Caco-2 (cell line): Measurements from ENCODE around the gene UGT8. TPM values are rescaled to one million over a fixed set of nuclear protein-coding genes. Genes with fewer than 3 reads are reported as not detected.

Experiments
- BruUV-seq: library from RNA; stranded (reverse); fragments of 400-500 nt; replicated peaks from 2 replicates; lab custom pipeline; 2021; lab: Mats Ljungman, UMichigan
- CTCF ChIA-PET: fragments of 300-600 bp; sonication (Branson Sonifier 250); formaldehyde crosslinking; loops from one replicate; lab custom pipeline; 2022; ENCODE audit warnings: antibody characterized with exemption; lab: Charles Lee
- POLR2A ChIA-PET: fragments of 300-600 bp; sonication (Branson Sonifier 250); formaldehyde crosslinking; loops from one replicate; lab custom pipeline; 2022; ENCODE audit warnings: antibody characterized with exemption; lab: Charles Lee
- DNase-seq, 2 experiments: peaks; one replicate each; pipeline versions ENCODE4 v3.0.0 to v3.0.0-alpha.2; 2020 to 2022
- H3K27me3 ChIP-seq: replicated peaks from 2 replicates; pipeline ENCODE4 v1.6.0; 2011; ENCODE audit warnings: low read length; ENCODE audit not compliant: control insufficient read depth, insufficient read depth
- H3K36me3 ChIP-seq: 2 replicates; pipeline ENCODE4 v1.5.1; 2011; ENCODE audit warnings: low read length; ENCODE audit not compliant: control insufficient read depth, insufficient read depth
- H3K4me1 ChIP-seq: fragments of 250-450 bp; sonication (Bioruptor Pico); 2 replicates; pipeline ENCODE4 v1.5.1; 2020; ENCODE audit warnings: mild to moderate bottlenecking
- H3K4me3 ChIP-seq: 2 replicates; pipeline ENCODE4 v1.5.1; 2011; ENCODE audit warnings: low read depth, mild to moderate bottlenecking, control low read depth, low read length
- H3K9me3 ChIP-seq: fragments of 250-450 bp; sonication (Bioruptor Pico); 2 replicates; pipeline ENCODE4 v1.5.1; 2020; ENCODE audit warnings: mild to moderate bottlenecking, moderate library complexity
- H3K27ac Mint-ChIP-seq: one replicate; pipeline ENCODE4 v1.8.0; 2022; ENCODE audit warnings: mixed read lengths; ENCODE audit not compliant: unreplicated experiment
- H3K27me3 Mint-ChIP-seq: one replicate; pipeline ENCODE4 v1.8.0; 2022; ENCODE audit warnings: mixed read lengths; ENCODE audit not compliant: insufficient read depth, unreplicated experiment
- H3K36me3 Mint-ChIP-seq: one replicate; pipeline ENCODE4 v1.8.0; 2022; ENCODE audit warnings: mild to moderate bottlenecking, mixed read lengths; ENCODE audit not compliant: insufficient read depth, unreplicated experiment
- H3K4me1 Mint-ChIP-seq: one replicate; pipeline ENCODE4 v1.8.0; 2022; ENCODE audit warnings: low read depth, mixed read lengths; ENCODE audit not compliant: unreplicated experiment
- H3K4me3 Mint-ChIP-seq: one replicate; pipeline ENCODE4 v1.8.0; 2022; ENCODE audit warnings: mild to moderate bottlenecking, moderate library complexity, mixed read lengths; ENCODE audit not compliant: unreplicated experiment
- H3K9me3 Mint-ChIP-seq: one replicate; pipeline ENCODE4 v1.8.0; 2022; ENCODE audit warnings: mixed read lengths; ENCODE audit not compliant: unreplicated experiment
- intact Hi-C: fragments of 100-400 bp; cut with micrococcal nuclease; formaldehyde crosslinking; loops from one replicate; pipeline ENCODE4 v1.10.0; 2022; ENCODE audit not compliant: unreplicated experiment
- total RNA-seq: library from RNA; stranded (reverse); gene quantifications from 2 replicates; pipeline ENCODE4 v1.2.3, GENCODE V29; 2022
- TF ChIP-seq, protein P1 (sequence below), 2 experiments: fragments of 200-600 bp in 1 of 2; IDR thresholded peaks; 1 replicate in 1 of 2; 2 replicates in 1 of 2; pipeline versions ENCODE4 v1.5.1 to v1.8.0; 2011 to 2022; ENCODE audit warnings: antibody characterized with exemption in 1 of 2, control low read depth in 1 of 2, inconsistent platforms in 1 of 2, low read depth in 1 of 2, low read length in 1 of 2, mild to moderate bottlenecking in 1 of 2, moderate library complexity in 1 of 2; ENCODE audit not compliant: insufficient read depth in 1 of 2, severe bottlenecking in 1 of 2, unreplicated experiment in 1 of 2

UGT8 gene
- total RNA-seq, 1 experiment from 2014 or later, result 11.9 TPM

DNA sequence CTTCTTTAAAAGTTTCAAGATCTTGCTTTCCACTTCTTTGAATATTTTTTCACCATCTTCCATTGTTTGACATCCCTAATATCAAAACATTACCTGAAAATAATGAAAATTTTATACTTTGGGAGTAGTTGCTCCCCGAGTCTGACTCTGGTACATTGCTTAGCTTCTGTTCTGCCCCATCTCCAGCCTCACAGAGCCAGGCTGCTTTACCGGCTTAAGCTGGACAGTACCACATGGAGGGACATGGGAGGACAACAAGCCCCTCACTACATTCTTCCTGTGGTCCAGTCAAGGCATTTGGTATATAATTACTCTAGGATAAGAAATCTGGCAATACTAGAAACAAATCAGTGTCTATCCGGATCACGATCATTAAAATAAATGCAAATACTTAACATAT is 60.2 kb downstream of the UGT8 start:
- H3K4me3 ChIP-seq, result no peak overlapping the region
- CTCF ChIA-PET, result interaction anchor here (0.6 to 0.7 kb wide), 2 partner anchors 44 to 242 kb away, joined by 3 to 5 read pairs; no protein-coding TSS in a partner anchor
- BruUV-seq, result no TSS peak
- Mint-ChIP-seq H3K4me3 (no peak overlapping the region), H3K36me3 (no peaks in the 10 kb centered on the region), H3K4me1 (no peaks in the 10 kb centered on the region), H3K27me3 (no peaks in the 10 kb centered on the region), H3K27ac (no peak overlapping the region), H3K9me3 (no peaks in the 10 kb centered on the region)
- POLR2A ChIA-PET, result no interaction called here
- H3K9me3 ChIP-seq, result no peaks in the 10 kb centered on the region
- intact Hi-C loops, result loop anchor here (1.0 to 2.0 kb wide), 6 partner anchors 36 to 272 kb away; no protein-coding TSS in a partner anchor
- no peaks in the 10 kb centered on the region for H3K27me3 ChIP-seq
- DNase-seq, result no peak
- peaks cover 9% of the 10 kb centered on the region; the same call in 1 of the 2 replicates for H3K4me1 ChIP-seq
- H3K36me3 ChIP-seq, result no peaks in the 10 kb centered on the region
- TF ChIP-seq, protein P1, sequence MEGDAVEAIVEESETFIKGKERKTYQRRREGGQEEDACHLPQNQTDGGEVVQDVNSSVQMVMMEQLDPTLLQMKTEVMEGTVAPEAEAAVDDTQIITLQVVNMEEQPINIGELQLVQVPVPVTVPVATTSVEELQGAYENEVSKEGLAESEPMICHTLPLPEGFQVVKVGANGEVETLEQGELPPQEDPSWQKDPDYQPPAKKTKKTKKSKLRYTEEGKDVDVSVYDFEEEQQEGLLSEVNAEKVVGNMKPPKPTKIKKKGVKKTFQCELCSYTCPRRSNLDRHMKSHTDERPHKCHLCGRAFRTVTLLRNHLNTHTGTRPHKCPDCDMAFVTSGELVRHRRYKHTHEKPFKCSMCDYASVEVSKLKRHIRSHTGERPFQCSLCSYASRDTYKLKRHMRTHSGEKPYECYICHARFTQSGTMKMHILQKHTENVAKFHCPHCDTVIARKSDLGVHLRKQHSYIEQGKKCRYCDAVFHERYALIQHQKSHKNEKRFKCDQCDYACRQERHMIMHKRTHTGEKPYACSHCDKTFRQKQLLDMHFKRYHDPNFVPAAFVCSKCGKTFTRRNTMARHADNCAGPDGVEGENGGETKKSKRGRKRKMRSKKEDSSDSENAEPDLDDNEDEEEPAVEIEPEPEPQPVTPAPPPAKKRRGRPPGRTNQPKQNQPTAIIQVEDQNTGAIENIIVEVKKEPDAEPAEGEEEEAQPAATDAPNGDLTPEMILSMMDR (IDR thresholded peaks at IDR 0.05; ENCODE audit: insufficient read depth in 1 of 2, low read depth in 1 of 2, low read length in 1 of 2, severe bottlenecking in 1 of 2, unreplicated experiment in 1 of 2), result no peak

DNA sequence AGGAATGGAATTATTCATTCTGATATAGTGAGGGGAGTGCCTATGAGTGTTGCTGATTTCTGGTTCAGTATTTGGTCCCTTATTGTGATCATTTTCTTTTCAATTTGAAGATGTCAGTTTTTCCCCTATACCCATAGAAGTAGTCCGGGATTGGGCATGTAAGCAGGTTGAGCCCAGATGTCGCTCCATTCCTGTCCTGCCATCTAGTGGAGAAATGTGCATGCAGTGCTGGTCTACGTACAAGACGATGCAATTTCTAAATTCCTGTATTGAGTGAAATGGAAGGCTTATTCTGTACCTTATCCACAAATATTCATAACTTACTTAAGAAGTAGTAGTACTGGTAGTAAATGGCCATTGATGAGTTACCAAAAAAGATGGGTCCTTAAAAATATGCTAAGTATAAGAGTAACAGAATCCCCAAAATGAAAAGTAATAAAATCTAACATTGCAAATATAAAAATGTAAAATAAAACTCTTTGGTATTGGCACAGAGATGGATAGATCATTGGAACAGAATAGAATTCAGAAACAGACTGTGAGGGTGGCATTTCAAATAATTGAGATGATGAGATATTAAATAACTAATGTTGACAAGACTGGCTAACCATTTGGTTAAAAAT is 60.9 kb downstream of the UGT8 start:
- POLR2A ChIA-PET, result no interaction called here
- no peak overlapping the region for H3K4me3 ChIP-seq
- no peaks in the 10 kb centered on the region for H3K27me3 ChIP-seq
- H3K36me3 ChIP-seq, result no peaks in the 10 kb centered on the region
- Mint-ChIP-seq H3K27ac (no peak overlapping the region), H3K27me3 (no peaks in the 10 kb centered on the region), H3K36me3 (no peaks in the 10 kb centered on the region), H3K4me1 (no peaks in the 10 kb centered on the region), H3K9me3 (no peaks in the 10 kb centered on the region), H3K4me3 (no peak overlapping the region)
- CTCF ChIA-PET, result interaction anchor here (0.7 kb wide), 1 partner anchor 242 kb away, joined by 5 read pairs; no protein-coding TSS in a partner anchor
- DNase-seq, result peak; percentile 71 to 75
- TF ChIP-seq, protein P1 (IDR thresholded peaks at IDR 0.05; ENCODE audit: insufficient read depth in 1 of 2, low read depth in 1 of 2, low read length in 1 of 2, severe bottlenecking in 1 of 2, unreplicated experiment in 1 of 2), result peak; percentile 70 to 84
- no TSS peak for BruUV-seq
- intact Hi-C loops, result loop anchor here (1.0 to 2.0 kb wide), 6 partner anchors 35 to 273 kb away; no protein-coding TSS in a partner anchor
- H3K4me1 ChIP-seq, result peaks cover 7% of the 10 kb centered on the region; the same call in 1 of the 2 replicates
- H3K9me3 ChIP-seq, result no peaks in the 10 kb centered on the region

DNA sequence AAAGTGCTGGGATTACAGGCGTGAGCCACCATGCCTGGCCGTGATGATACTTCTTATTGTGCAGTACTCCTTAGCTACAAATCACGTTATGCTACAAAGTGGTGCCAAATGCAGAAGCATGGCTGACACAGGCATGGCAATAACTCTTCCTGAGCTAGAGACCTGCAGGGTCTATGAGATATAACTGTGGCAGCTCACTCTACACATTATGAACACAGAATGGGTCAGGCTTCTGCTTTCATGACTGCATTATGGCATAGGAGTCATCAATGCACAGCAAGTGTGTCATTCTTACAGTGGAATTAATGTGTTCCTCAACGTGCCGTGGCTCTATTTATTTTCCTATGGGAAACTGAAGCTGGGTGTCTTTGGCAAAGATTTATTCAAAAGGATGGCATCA is 64.5 kb downstream of the UGT8 start:
- no TSS peak for BruUV-seq
- H3K4me1 Mint-ChIP-seq, result no peaks in the 10 kb centered on the region
- H3K27me3 Mint-ChIP-seq, result no peaks in the 10 kb centered on the region
- no peaks in the 10 kb centered on the region for H3K9me3 Mint-ChIP-seq
- Histone ChIP-seq H3K27me3 (no peaks in the 10 kb centered on the region), H3K9me3 (no peaks in the 10 kb centered on the region), H3K4me3 (no peak overlapping the region), H3K4me1 (peaks cover 6% of the 10 kb centered on the region; the same call in 1 of the 2 replicates), H3K36me3 (no peaks in the 10 kb centered on the region)
- H3K27ac Mint-ChIP-seq, result no peak overlapping the region
- POLR2A ChIA-PET, result no interaction called here
- no peaks in the 10 kb centered on the region for H3K36me3 Mint-ChIP-seq
- intact Hi-C loops, result no loop called here
- H3K4me3 Mint-ChIP-seq, result no peak overlapping the region
- CTCF ChIA-PET, result no interaction called here
- DNase-seq, result no peak
- TF ChIP-seq, protein P1 (IDR thresholded peaks at IDR 0.05; ENCODE audit: insufficient read depth in 1 of 2, low read depth in 1 of 2, low read length in 1 of 2, severe bottlenecking in 1 of 2, unreplicated experiment in 1 of 2), result no peak
